NT2/D1 (cell line): Measurements from ENCODE around the gene MAP1B.

Source experiments
- YY1 ChIP-seq: IDR thresholded peaks from 2 replicates; pipeline ENCODE4 v1.6.1; 2011; ENCODE audit not compliant: insufficient read length, insufficient read depth
- ZNF274 ChIP-seq: IDR thresholded peaks from 2 replicates; pipeline ENCODE4 v1.6.1; 2011; ENCODE audit warnings: mild to moderate bottlenecking, low read depth, low read length

DNA sequence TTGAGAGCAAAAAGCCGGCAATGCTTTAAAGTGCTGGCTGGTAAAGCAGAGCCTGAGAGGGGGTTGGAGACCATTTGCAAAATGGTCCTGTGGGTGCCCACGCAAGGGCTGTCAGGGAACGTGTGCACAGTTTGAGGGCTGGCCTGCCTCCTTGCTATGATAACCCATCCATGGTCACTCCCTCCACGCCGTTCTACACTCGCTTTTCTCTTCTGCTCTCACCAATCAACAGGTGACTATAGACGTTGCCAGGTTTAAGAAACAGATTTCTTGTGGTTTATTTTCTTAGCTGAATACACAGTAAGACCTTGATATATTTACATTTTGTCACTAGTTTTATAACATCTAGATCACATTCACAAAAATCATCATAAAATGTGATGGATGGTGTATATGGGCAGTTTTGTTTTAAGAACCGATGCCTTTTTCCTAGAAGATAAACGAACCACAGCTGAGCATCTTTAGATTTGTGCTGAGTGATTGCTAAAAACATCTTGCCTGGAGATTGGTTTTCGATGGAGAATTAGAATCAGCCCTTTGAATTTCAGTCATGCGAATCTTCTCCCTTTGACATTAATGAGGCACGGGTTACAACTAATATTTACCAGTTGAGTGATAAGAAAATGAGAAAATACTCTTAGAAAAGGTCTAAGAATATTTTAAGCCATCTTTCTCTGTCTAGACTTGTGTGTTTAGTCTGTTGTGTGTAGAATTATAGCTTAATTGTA, 13.9 kb downstream of the MAP1B start:
- TF ChIP-seq ZNF274 (no peak), YY1 (no peak)
